PC-3 (cell line): ENCODE results near the gene NRIP2. TPM values are rescaled to one million over a fixed set of nuclear protein-coding genes. Genes with fewer than 3 reads are reported as not detected.

ENCODE experiments used
- ATAC-seq: fragments of 200-7000 bp; cut with Tn5 transposase; 2 replicates; pipeline ENCODE4 v1.9.1; 2020; ENCODE audit warnings: mild to moderate bottlenecking, moderate library complexity
- BruUV-seq: library from RNA; stranded (reverse); fragments of 400-500 nt; replicated peaks from 2 replicates; lab custom pipeline; 2021; lab: Mats Ljungman, UMichigan
- CTCF ChIA-PET: fragments of 300-600 bp; sonication (Branson Sonifier 250); formaldehyde crosslinking; loops from one replicate; lab custom pipeline; 2022; ENCODE audit warnings: antibody characterized with exemption; lab: Charles Lee
- POLR2A ChIA-PET: fragments of 300-600 bp; sonication (Branson Sonifier 250); formaldehyde crosslinking; loops from one replicate; lab custom pipeline; 2022; ENCODE audit warnings: antibody characterized with exemption; ENCODE audit not compliant: unreplicated experiment; lab: Charles Lee
- DNase-seq: peaks from one replicate; pipeline ENCODE4 v3.0.0-alpha.2; 2015
- H2AFZ ChIP-seq: fragments of 300-600 bp; sonication (generic); 2 replicates; pipeline ENCODE4 v1.6.0; 2016; ENCODE audit warnings: antibody characterized with exemption, low read length
- H3F3A ChIP-seq: fragments of 300-600 bp; sonication (generic); one replicate; pipeline ENCODE4 v1.6.0; 2017; ENCODE audit warnings: antibody characterized with exemption, low read length, control low read depth, mild to moderate bottlenecking; ENCODE audit not compliant: unreplicated experiment
- H3K27ac ChIP-seq: fragments of 300-600 bp; sonication (generic); 2 replicates; pipeline ENCODE4 v1.5.1; 2016; ENCODE audit warnings: mild to moderate bottlenecking, low read length
- H3K27me3 ChIP-seq: fragments of 300-600 bp; sonication (generic); 2 replicates; pipeline ENCODE4 v1.6.1; 2016; ENCODE audit warnings: low read length, mixed read lengths
- H3K36me3 ChIP-seq: fragments of 300-600 bp; sonication (generic); 2 replicates; pipeline ENCODE4 v1.6.1; 2016; ENCODE audit warnings: low read depth, mixed run types, low read length, mixed read lengths
- H3K4me1 ChIP-seq: fragments of 300-600 bp; sonication (generic); 2 replicates; pipeline ENCODE4 v1.5.1; 2016; ENCODE audit warnings: low read length; ENCODE audit not compliant: insufficient read depth
- H3K4me2 ChIP-seq: fragments of 300-600 bp; sonication (generic); 2 replicates; pipeline ENCODE4 v1.6.0; 2016; ENCODE audit warnings: low read length
- H3K4me3 ChIP-seq: fragments of 300-600 bp; sonication (generic); 2 replicates; pipeline ENCODE4 v1.5.1; 2016; ENCODE audit warnings: mild to moderate bottlenecking, low read length, mixed read lengths
- H3K79me2 ChIP-seq: fragments of 300-600 bp; sonication (generic); 2 replicates; pipeline ENCODE4 v1.6.1; 2017; ENCODE audit warnings: low read length, mixed read lengths
- H3K9ac ChIP-seq: fragments of 300-600 bp; sonication (generic); 2 replicates; pipeline ENCODE4 v1.6.0; 2016; ENCODE audit warnings: mild to moderate bottlenecking, low read length
- H3K9me2 ChIP-seq: fragments of 300-600 bp; sonication (generic); replicated peaks from 2 replicates; pipeline ENCODE4 v1.6.1; 2016; ENCODE audit warnings: mixed run types, low read length, mixed read lengths
- H3K9me3 ChIP-seq: fragments of 300-600 bp; sonication (generic); 2 replicates; pipeline ENCODE4 v1.6.1; 2016; ENCODE audit warnings: low read length, mixed read lengths
- H4K20me1 ChIP-seq: fragments of 300-600 bp; sonication (generic); 2 replicates; pipeline ENCODE4 v1.6.1; 2016; ENCODE audit warnings: low read length, mixed read lengths
- EZH2 ChIP-seq: fragments of 300-600 bp; sonication (generic); IDR thresholded peaks from one replicate; pipeline ENCODE4 v1.6.1; 2017; ENCODE audit warnings: antibody characterized with exemption, mild to moderate bottlenecking, low read length; ENCODE audit not compliant: unreplicated experiment
- EZH2phosphoT487 ChIP-seq: fragments of 300-600 bp; sonication (generic); IDR thresholded peaks from 2 replicates; pipeline ENCODE4 v1.6.1; 2018; ENCODE audit warnings: mild to moderate bottlenecking, antibody characterized with exemption, low read length, borderline replicate concordance
- intact Hi-C: fragments of 100-400 bp; cut with micrococcal nuclease; formaldehyde crosslinking; loops from 2 replicates; pipeline ENCODE4 v1.9.0; 2023
- total RNA-seq: library from RNA; depleted of rRNA; stranded (reverse); fragments of >200 nt; gene quantifications from 2 replicates; pipeline ENCODE4 v1.2.3, GENCODE V29; 2014
- TF ChIP-seq, protein P1 (sequence below): fragments of 300-600 bp; sonication (generic); conservative IDR thresholded peaks from 2 replicates; pipeline ENCODE4 v1.5.1; 2017; ENCODE audit warnings: antibody characterized with exemption, low read depth, mild to moderate bottlenecking, low read length

Gene NRIP2
- total RNA-seq, 1 experiment from 2014 or later = not detected

GRCh38 chr12:2833327-2833726 is 1.5 kb downstream of the NRIP2 start:
- no peak overlapping the region for H3K4me3 ChIP-seq
- DNase-seq = no peak
- H3F3A ChIP-seq = no peaks in the 10 kb centered on the region
- TF ChIP-seq EZH2 = no peak
- TF ChIP-seq EZH2phosphoT487 = no peak
- TF ChIP-seq, protein P1, sequence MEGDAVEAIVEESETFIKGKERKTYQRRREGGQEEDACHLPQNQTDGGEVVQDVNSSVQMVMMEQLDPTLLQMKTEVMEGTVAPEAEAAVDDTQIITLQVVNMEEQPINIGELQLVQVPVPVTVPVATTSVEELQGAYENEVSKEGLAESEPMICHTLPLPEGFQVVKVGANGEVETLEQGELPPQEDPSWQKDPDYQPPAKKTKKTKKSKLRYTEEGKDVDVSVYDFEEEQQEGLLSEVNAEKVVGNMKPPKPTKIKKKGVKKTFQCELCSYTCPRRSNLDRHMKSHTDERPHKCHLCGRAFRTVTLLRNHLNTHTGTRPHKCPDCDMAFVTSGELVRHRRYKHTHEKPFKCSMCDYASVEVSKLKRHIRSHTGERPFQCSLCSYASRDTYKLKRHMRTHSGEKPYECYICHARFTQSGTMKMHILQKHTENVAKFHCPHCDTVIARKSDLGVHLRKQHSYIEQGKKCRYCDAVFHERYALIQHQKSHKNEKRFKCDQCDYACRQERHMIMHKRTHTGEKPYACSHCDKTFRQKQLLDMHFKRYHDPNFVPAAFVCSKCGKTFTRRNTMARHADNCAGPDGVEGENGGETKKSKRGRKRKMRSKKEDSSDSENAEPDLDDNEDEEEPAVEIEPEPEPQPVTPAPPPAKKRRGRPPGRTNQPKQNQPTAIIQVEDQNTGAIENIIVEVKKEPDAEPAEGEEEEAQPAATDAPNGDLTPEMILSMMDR = no peak
- intact Hi-C loops = no loop called here
- no peak overlapping the region for H3K27ac ChIP-seq
- H3K79me2 ChIP-seq = no peaks in the 10 kb centered on the region
- no peaks in the 10 kb centered on the region for H3K36me3 ChIP-seq
- no TSS peak for BruUV-seq
- no peak overlapping the region for H2AFZ ChIP-seq
- no peak overlapping the region for H3K4me2 ChIP-seq
- H3K9me2 ChIP-seq = no peaks in the 10 kb centered on the region
- ChIA-PET POLR2A (no interaction called here), CTCF (no interaction called here)
- H3K9me3 ChIP-seq = no peaks in the 10 kb centered on the region
- H3K4me1 ChIP-seq = no peaks in the 10 kb centered on the region
- no peaks in the 10 kb centered on the region for H3K27me3 ChIP-seq
- H4K20me1 ChIP-seq = no peaks in the 10 kb centered on the region
- H3K9ac ChIP-seq = no peak overlapping the region
- ATAC-seq = no peak

GRCh38 chr12:2832550-2833127 is 2.2 kb downstream of the NRIP2 start:
- no peaks in the 10 kb centered on the region for H4K20me1 ChIP-seq
- H3K27me3 ChIP-seq = no peaks in the 10 kb centered on the region
- H3K36me3 ChIP-seq = no peaks in the 10 kb centered on the region
- no peak overlapping the region for H3K4me2 ChIP-seq
- ChIA-PET CTCF (no interaction called here), POLR2A (interaction anchor here (0.6 to 0.7 kb wide), 2 partner anchors 44 to 59 kb away, joined by 3 to 5 read pairs; partner anchors contain the start of genes FOXM1 and RHNO1)
- no TSS peak for BruUV-seq
- H3K4me1 ChIP-seq = no peaks in the 10 kb centered on the region
- H3K9me2 ChIP-seq = no peaks in the 10 kb centered on the region
- ATAC-seq (no peak), DNase-seq (no peak)
- intact Hi-C loops = no loop called here
- no peak overlapping the region for H3K9ac ChIP-seq
- TF ChIP-seq, protein P1 = no peak
- TF ChIP-seq EZH2phosphoT487 (no peak), EZH2 (no peak)
- no peak overlapping the region for H2AFZ ChIP-seq
- H3K79me2 ChIP-seq = no peaks in the 10 kb centered on the region
- no peaks in the 10 kb centered on the region for H3K9me3 ChIP-seq
- H3K4me3 ChIP-seq = no peak overlapping the region
- no peaks in the 10 kb centered on the region for H3F3A ChIP-seq
- H3K27ac ChIP-seq = no peak overlapping the region

GRCh38 chr12:2829275-2829674 is 5.6 kb downstream of the NRIP2 start:
- CTCF ChIA-PET = no interaction called here
- H3K27me3 ChIP-seq = no peaks in the 10 kb centered on the region

More at GRCh38 chr12:2829275-2829674, 5.6 kb downstream of the NRIP2 start:
- Histone ChIP-seq H2AFZ (no peak overlapping the region), H3K36me3 (peaks cover 7% of the 10 kb centered on the region; the same call in 1 of the 2 replicates), H3F3A (no peaks in the 10 kb centered on the region), H3K9me2 (no peaks in the 10 kb centered on the region), H3K79me2 (no peaks in the 10 kb centered on the region), H3K9me3 (no peaks in the 10 kb centered on the region), H3K4me1 (no peaks in the 10 kb centered on the region), H4K20me1 (no peaks in the 10 kb centered on the region), H3K9ac (no peak overlapping the region), H3K4me2 (no peak overlapping the region), H3K27ac (no peak overlapping the region), H3K4me3 (no peak overlapping the region)
- no TSS peak for BruUV-seq
- no peak for DNase-seq
- TF ChIP-seq EZH2phosphoT487 (no peak), EZH2 (no peak)
- TF ChIP-seq, protein P1 = no peak
- POLR2A ChIA-PET = no interaction called here
- intact Hi-C loops = no loop called here
- no peak for ATAC-seq
